HG02798 (cell line): ENCODE measurements around the gene TAF4B.
"Not testable (repeated sequence)": the region's sequence is repeated elsewhere in the genome, so short reads cannot be mapped to it uniquely, and the experiment has no call there.

ENCODE experiments used
- ATAC-seq: cut with Tn5 transposase; IDR thresholded peaks from one replicate; pipeline ENCODE4 v1.9.1; 2021; ENCODE audit warnings: mild to moderate bottlenecking; ENCODE audit not compliant: unreplicated experiment, poor library complexity

TAF4B gene, protein sequence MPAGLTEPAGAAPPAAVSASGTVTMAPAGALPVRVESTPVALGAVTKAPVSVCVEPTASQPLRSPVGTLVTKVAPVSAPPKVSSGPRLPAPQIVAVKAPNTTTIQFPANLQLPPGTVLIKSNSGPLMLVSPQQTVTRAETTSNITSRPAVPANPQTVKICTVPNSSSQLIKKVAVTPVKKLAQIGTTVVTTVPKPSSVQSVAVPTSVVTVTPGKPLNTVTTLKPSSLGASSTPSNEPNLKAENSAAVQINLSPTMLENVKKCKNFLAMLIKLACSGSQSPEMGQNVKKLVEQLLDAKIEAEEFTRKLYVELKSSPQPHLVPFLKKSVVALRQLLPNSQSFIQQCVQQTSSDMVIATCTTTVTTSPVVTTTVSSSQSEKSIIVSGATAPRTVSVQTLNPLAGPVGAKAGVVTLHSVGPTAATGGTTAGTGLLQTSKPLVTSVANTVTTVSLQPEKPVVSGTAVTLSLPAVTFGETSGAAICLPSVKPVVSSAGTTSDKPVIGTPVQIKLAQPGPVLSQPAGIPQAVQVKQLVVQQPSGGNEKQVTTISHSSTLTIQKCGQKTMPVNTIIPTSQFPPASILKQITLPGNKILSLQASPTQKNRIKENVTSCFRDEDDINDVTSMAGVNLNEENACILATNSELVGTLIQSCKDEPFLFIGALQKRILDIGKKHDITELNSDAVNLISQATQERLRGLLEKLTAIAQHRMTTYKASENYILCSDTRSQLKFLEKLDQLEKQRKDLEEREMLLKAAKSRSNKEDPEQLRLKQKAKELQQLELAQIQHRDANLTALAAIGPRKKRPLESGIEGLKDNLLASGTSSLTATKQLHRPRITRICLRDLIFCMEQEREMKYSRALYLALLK

DNA sequence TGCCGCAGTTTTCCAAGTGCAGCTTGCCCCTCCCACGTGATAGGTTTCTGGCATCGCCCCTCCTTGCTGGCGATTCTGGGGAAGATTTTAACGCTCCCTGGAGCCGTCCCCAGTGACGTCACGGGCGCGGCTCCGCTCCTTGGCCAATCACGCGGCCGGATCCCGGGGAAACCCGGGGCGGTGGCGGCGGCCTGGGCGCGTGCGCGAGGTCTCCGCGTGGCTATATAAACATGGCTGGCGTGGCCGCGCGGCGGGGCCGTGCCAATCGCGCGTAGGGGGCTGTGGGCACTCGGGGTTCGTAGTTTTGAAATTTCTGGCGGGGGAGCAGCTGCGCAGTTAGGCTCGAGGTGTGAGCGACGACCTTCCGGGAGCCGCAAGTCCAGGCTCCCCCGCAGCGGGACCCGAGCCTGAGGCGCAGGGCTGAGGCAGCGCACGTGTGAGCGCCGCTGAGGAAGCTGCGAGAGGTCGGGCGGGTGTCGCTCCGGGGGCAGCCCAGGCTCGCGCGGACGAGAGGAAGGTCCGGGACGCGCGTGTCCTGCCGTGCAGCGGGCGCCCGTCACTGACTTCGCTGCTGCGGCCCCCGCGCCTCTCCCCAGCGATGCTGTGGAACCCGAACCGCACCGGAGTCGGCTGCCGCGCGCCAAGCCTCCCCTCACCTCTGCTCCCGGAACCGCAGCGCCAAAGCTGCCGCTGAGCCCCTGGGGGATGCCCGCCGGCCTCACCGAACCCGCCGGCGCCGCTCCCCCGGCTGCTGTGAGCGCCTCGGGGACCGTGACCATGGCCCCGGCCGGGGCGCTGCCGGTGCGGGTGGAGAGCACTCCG, at the start of gene TAF4B:
Gene TAF4B (plus strand): TSS at position 217 of the 822 bp plus-strand sequence. CDS start 489 bp downstream, at position 706.
- peak; percentile 91 for ATAC-seq

DNA sequence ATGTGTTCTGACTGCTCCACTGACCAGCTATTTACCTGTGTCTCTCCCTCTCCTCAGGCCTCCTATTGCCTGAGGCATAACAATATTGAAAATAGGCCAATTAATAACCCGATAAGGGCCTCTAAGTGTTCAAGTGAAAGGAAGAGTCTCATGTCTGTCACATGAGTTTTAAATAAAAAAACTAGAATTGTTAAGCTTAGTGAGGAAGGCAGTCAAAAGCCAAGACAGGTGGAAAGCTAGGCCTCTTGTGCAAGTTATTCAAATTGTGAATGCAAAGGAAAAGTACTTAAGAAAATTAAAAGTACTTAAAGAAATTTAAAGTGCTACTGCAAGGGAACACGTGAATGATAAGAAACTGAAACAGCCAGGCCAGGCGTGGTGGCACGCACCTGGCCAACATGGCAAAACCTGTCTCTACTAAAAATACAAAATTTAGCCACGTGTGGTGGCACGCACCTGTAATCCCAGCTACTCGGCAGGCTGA, 44.9 kb upstream of the TAF4B start:
- ATAC-seq, result peak; percentile 78

DNA sequence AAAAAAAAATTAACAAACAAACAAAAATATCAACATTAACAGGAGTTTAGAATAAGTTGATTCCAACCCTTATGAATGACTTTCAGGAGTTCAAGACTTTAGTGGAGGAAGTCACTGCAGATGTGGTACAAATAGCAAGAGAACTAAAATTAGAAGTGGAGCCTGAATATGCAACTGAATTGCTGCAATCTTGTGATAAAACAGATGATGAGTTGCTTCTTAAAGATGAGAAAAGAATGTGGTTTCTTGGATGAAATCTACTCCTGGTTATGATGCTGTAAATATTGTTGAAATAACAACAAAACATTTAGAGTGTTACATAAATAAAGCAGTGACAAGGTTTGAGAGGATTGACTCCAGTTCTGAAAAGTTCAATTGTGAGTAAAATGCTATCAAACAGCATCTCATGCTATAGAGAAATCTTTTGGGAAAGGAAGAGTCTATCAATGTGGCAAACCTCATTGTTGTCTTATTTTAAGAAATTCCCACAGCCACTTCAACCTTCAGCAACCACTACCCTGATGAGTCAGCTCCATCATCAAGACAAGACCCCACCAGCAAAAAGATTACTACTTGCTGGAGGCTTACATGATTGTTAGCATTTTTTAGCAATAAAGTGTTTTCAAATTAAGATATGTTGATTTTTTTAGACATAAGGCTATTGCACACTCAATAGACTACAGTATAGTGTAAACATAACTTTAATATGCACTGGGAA, 42.7 kb upstream of the TAF4B start:
- ATAC-seq, result no peak

- ATAC-seq, result no peak
These were observed 41.0 kb upstream of the TAF4B start for GRCh38 chr18:26185267-26185666.

- peak; percentile 85 for ATAC-seq
These were observed 35.7 kb upstream of the TAF4B start for GRCh38 chr18:26190506-26190905.

DNA sequence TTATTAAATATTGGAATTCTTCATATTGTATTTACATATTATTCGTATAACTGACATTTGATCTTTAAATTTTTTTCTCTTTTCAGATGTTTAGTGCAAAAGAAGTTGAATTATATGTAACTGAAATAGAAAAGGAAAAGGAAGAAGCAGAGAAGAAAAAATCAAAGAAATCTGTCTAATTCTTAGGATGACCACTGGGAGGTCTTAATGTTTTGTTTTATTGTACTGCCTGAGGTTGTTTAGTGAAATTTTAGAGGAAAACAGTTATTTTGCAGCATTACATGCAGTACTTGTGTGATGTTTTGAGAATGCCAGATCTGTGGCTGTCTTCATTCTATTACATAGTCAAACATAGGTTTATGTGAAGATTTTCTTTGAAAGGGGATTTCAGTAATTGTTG, 34.0 kb upstream of the TAF4B start:
- ATAC-seq, result no peak

- no peak for ATAC-seq
These were observed 29.6 kb upstream of the TAF4B start for GRCh38 chr18:26196605-26197004.

DNA sequence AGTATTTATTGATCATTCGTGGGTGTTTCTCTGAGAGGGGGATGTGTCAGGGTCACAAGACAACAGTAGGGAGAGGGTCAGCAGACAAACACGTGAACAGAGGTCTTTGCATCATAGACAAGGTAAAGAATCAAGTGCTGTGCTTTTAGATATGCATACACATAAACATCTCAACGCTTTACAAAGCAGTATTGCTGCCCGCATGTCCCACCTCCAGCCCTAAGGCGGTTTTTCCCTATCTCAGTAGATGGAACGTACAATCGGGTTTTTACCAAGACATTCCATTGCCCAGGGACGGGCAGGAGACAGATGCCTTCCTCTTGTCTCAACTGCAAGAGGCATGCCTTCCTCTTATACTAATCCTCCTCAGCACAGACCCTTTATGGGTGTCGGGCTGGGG, 24.2 kb upstream of the TAF4B start:
- ATAC-seq, result not testable (repeated sequence)

GRCh38 chr18:26205318-26205717, 20.9 kb upstream of the TAF4B start:
- ATAC-seq, result no peak

- ATAC-seq, result no peak
These were observed 19.8 kb upstream of the TAF4B start for GRCh38 chr18:26206488-26206887.

GRCh38 chr18:26207937-26208336, 18.3 kb upstream of the TAF4B start:
- no peak for ATAC-seq

DNA sequence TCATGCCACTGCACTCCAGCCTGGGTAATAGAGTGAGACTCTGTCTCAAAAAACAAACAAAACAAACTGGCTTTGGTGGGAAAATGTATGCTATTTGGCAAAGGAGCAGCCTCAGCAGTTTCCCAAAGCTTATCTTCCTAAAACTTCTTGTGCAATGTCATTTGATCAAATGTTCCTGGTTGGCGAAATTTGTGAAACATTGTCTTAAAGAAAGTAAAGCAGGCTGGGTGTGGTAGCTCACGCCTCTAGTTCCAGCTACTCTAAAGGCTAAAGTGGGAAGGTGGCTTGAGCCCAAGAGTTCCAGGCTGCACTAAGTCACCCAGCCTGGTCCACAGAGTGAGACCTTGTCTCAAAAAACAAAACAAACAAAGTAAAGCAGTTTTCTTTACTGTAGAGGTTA, 17.3 kb upstream of the TAF4B start:
- no peak for ATAC-seq

DNA sequence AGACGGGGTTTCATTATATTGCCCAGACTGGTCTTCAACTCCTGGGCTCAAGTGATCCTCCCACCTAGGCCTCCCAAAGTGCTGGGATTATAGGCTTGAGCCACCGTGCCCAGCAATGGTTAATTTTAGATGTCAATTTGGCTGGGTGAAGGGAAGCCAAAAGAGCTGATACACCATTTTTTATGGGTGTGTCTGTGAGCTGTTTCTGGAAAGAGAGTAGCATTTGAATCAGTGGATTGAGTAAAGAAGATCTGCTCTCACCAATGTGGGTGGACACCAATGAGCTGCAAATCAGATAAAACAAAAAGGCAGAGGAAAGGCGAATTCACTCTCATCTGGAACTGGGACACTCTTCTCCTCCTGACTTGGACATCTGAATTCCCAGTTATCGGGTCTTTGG, 16.1 kb upstream of the TAF4B start:
- ATAC-seq, result no peak

- ATAC-seq, result peak; percentile 94
These were observed 10.8 kb upstream of the TAF4B start for GRCh38 chr18:26215247-26215970.

- no peak for ATAC-seq
These were observed 1.1 kb upstream of the TAF4B start for GRCh38 chr18:26225022-26225693.

- no peak for ATAC-seq
These were observed 373 bp upstream of the TAF4B start for GRCh38 chr18:26225915-26226228.

GRCh38 chr18:26227051-26227670, 916 bp downstream of the TAF4B start:
- no peak for ATAC-seq

DNA sequence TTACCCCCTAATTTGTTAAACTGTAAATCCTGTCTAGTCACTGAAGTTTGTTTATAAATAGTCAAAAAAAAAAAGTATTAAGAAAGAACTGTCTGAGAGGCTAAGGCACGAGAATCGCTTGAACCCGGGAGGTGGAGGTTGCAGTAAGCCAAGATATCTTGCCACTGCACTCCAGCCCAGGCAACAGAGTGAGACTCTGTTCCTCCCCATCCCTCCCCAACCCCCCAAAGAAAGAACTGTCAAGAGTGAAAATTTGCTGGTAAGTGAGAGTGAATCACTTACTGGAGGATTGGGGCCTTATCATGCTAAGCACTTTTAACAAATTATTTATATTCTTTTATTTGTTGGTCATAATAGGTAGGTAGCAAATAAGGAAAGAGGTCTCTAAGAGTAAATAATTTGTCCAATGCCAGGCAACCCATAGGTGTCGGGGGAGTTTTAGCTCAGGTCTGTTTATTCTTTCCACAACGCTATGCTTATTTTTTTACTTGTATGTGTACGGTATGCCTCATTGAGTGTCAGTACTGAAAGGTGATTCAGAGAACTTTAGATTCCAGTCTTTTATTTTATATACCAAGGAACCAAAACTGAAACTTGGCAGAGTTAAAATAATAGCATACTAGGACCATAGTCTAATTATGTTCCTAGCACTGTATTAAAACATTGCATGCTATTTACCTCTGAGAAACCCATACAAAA, 2.5 kb downstream of the TAF4B start:
- ATAC-seq, result no peak
